NB4 (cell line): ENCODE data around the gene CTNND1.
A peak's percentile ranks its signal among the peaks of the same experiment; 100 is the strongest.

Experiments used
- MYC ChIP-seq: IDR thresholded peaks from 2 replicates; pipeline ENCODE4 v1.6.1; 2011; ENCODE audit warnings: low read depth, low read length
- POLR2A ChIP-seq: IDR thresholded peaks from 2 replicates; pipeline ENCODE4 v1.6.1; 2011; ENCODE audit warnings: mild to moderate bottlenecking; ENCODE audit not compliant: insufficient read length; ENCODE audit errors: extremely low read depth
- TF ChIP-seq, protein P1 (sequence below): IDR thresholded peaks from one replicate; pipeline ENCODE4 v1.5.1; 2012; ENCODE audit warnings: low read depth, low read length

DNA sequence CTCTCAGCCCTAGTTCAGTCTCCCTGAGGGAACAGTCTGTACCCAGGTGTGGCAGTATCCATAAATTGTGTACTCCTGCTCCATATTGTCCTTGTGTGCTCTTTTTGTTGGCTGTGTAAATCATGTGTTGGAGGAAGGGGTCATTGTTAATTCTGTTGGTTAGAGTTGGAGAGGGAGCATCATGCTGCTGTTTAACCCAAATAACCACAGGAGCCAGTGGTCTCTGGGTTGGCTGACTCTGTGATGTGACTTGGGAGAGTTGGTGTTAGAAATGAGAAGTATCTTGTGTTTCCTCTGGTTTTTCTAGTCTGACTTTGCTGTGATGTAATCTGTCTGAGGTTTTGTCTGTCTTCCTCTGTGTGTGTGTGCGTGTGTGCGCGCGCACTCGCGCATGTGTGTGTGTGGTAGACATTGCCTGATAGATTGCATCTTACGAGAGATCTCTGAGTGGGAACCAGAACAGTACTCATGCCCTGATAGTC is 30.5 kb downstream of the CTNND1 start:
- TF ChIP-seq POLR2A, result peak; percentile 59
- TF ChIP-seq, protein P1, sequence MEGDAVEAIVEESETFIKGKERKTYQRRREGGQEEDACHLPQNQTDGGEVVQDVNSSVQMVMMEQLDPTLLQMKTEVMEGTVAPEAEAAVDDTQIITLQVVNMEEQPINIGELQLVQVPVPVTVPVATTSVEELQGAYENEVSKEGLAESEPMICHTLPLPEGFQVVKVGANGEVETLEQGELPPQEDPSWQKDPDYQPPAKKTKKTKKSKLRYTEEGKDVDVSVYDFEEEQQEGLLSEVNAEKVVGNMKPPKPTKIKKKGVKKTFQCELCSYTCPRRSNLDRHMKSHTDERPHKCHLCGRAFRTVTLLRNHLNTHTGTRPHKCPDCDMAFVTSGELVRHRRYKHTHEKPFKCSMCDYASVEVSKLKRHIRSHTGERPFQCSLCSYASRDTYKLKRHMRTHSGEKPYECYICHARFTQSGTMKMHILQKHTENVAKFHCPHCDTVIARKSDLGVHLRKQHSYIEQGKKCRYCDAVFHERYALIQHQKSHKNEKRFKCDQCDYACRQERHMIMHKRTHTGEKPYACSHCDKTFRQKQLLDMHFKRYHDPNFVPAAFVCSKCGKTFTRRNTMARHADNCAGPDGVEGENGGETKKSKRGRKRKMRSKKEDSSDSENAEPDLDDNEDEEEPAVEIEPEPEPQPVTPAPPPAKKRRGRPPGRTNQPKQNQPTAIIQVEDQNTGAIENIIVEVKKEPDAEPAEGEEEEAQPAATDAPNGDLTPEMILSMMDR, result no peak
- peak; percentile 94 for TF ChIP-seq MYC
